GM10248 (cell line): ENCODE measurements around the gene ERBB4.

Experiments
- CTCF ChIA-PET: fragments of 300-600 bp; sonication (Branson Sonifier 250); formaldehyde crosslinking; extraction: SDS; loops from one replicate; lab custom pipeline; 2021; ENCODE audit warnings: antibody characterized with exemption; lab: Yijun Ruan, JAX
- POLR2A ChIA-PET: fragments of 350-650 bp; sonication (Branson Sonifier 250); formaldehyde crosslinking; extraction: SDS; loops from one replicate; lab custom pipeline; 2020; ENCODE audit warnings: antibody characterized with exemption; lab: Yijun Ruan, JAX
- DNase-seq: peaks from one replicate; pipeline ENCODE4 v3.0.0; 2012; ENCODE audit errors: extremely low spot score
- CTCF ChIP-seq: IDR thresholded peaks from 2 replicates; pipeline ENCODE4 v1.5.1; 2012; ENCODE audit warnings: mild to moderate bottlenecking, low read depth; ENCODE audit errors: extremely low read depth, missing control alignments, control extremely low read depth

The ERBB4 gene

DNA sequence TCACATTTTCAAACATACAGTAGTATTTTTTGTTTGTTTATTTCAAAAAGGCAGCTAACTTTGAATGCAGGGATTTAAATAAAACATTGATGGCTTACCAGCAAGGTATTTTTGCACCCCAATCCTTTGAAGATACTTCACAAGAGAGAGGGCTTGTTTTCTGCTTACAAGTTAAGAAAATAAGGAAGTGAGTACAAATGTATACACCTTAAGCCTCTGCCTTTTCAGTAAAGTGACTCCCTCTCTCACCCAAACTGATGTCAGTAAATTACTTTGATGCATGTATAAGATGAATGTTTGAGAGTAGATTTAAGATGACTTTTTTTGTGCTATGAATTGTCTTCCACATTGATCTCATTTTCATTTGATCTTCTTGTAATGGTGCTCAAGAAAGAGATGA lies 1162.2 kb downstream of the ERBB4 start:
- ChIA-PET POLR2A (no interaction called here), CTCF (no interaction called here)
- no peak for DNase-seq
- TF ChIP-seq CTCF = no peak

GRCh38 chr2:211373203-211373602 lies 1165.4 kb downstream of the ERBB4 start:
- CTCF ChIA-PET = no interaction called here
- no peak for DNase-seq
- no peak for TF ChIP-seq CTCF
- POLR2A ChIA-PET = no interaction called here

DNA sequence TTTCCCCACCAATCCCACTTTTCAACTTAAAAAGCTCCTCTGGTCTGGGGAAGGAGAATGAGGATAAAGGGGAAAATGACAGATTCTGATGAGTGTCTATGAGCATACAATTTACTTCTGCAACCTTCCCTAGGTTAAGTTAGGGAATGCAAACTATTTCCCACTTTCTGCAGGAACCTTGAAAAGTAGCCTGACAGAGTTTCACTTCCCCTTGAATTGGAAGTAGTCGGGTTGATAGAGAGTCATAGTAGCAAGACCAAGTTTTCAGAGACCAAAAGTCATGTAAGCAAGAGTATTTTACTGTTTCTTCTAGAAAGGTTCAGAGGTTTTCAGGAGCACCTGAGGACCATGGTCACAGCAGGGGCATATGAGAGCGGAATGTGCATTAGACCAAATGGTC lies 1167.1 kb downstream of the ERBB4 start:
- ChIA-PET POLR2A (no interaction called here), CTCF (interaction anchor here (0.6 to 1.5 kb wide), 4 partner anchors 8 to 26 kb away, joined by 3 to 6 read pairs (median 3); no protein-coding TSS in a partner anchor)
- TF ChIP-seq CTCF = no peak
- DNase-seq = no peak

DNA sequence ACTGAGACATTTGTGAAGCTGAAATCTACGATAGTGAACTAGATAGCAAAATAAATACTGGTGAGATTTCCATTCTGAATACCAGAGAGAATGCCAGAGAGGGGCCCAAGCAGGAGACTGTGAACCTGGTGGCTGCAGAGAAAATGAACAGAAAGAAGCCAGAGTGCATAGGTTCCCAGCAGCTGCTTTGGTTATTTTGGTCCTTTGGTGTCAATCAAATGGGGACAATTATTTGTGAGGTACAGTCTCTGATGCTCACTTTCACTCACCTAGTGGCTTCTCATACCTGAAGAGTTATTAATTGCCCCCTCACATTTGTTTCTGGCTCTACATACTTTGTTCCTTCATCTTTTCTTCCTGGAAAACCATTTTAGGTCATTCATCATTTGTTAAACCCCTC lies 1170.1 kb downstream of the ERBB4 start:
- CTCF ChIA-PET = interaction anchor here (1.6 kb wide), 1 partner anchor 9 kb away, joined by 5 read pairs; no protein-coding TSS in a partner anchor
- no peak for DNase-seq
- POLR2A ChIA-PET = no interaction called here

GRCh38 chr2:211367711-211368110 lies 1170.9 kb downstream of the ERBB4 start:
- ChIA-PET CTCF (no interaction called here), POLR2A (no interaction called here)
- TF ChIP-seq CTCF = no peak
- DNase-seq = no peak

More for the DNA sequence above, 1170.1 kb downstream of the ERBB4 start:
- TF ChIP-seq CTCF = no peak

DNA sequence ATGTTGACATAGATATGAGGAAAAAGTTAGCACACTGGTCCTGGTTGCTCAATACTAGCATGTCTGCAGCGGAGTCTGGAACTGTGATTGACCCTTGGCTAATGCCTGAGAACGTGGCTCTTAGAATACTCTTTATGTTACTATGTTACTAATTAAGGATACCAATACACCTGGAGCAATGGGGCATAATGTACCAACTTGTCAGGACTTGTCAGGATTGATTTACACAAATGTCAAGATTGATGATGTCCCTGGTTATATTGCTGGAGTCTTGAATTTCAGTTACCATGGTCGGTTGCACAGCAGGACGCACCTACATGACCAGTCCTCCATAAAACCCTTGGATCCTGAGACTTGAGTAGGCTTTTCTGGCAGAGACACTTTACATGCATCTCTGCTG lies 1171.3 kb downstream of the ERBB4 start:
- ChIA-PET POLR2A (no interaction called here), CTCF (no interaction called here)
- DNase-seq = no peak
- TF ChIP-seq CTCF = no peak

- POLR2A ChIA-PET = no interaction called here
- CTCF ChIA-PET = no interaction called here
- DNase-seq = no peak
- no peak for TF ChIP-seq CTCF
Measured at GRCh38 chr2:211364911-211365310, 1173.7 kb downstream of the ERBB4 start.
